Measurements from ENCODE around the gene SCD5. TPM values are rescaled to one million over a fixed set of nuclear protein-coding genes. Genes with fewer than 3 reads are reported as not detected.

Gene SCD5
- total and polyA plus RNA-seq, 2 of the 13 experiments (the other 11 are each of a cell fraction or from before 2014, with no cell fraction given) = not detected

- no peak for TF ChIP-seq ZFP41 (CRISPR knock-in tag; IDR thresholded peaks at IDR 0.05; ENCODE audit: borderline replicate concordance)
- TF ChIP-seq POLR2G (IDR thresholded peaks at IDR 0.05; ENCODE audit: low read depth, low read length) = no peak
- TF ChIP-seq MAF1 (CRISPR knock-in tag; IDR thresholded peaks at IDR 0.05; ENCODE audit: borderline replicate concordance) = no peak
- TF ChIP-seq, protein P1, sequence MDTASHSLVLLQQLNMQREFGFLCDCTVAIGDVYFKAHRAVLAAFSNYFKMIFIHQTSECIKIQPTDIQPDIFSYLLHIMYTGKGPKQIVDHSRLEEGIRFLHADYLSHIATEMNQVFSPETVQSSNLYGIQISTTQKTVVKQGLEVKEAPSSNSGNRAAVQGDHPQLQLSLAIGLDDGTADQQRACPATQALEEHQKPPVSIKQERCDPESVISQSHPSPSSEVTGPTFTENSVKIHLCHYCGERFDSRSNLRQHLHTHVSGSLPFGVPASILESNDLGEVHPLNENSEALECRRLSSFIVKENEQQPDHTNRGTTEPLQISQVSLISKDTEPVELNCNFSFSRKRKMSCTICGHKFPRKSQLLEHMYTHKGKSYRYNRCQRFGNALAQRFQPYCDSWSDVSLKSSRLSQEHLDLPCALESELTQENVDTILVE (CRISPR knock-in tag; IDR thresholded peaks at IDR 0.05) = no peak
- TF ChIP-seq SCMH1 (CRISPR knock-in tag; IDR thresholded peaks at IDR 0.05; ENCODE audit: borderline replicate concordance) = no peak
- no peak for TF ChIP-seq ZMYM3 (CRISPR knock-in tag; IDR thresholded peaks at IDR 0.05)
These were observed 175.4 kb downstream of the SCD5 start (continued) for GRCh38 chr4:82623121-82623683.

GRCh38 chr4:82621251-82621650 is 177.3 kb downstream of the SCD5 start:
- intact Hi-C loops (cut with micrococcal nuclease; ENCODE audit: unreplicated experiment) = no loop called here
- CTCF ChIA-PET (ENCODE audit: low intra/inter-chr PET ratio, low total read pairs) = no interaction called here
- POLR2A ChIA-PET = no interaction called here
- Histone ChIP-seq H3K27me3 (ENCODE audit: control insufficient read depth in 1 of 2, insufficient read depth in 2 of 2, low read length in 2 of 2) (0 out of 5 replicates have a peak, but pooled peaks cover 0 to 1% of the 10 kb centered on the region in 2 experiments), H3K9ac (ENCODE audit: insufficient read depth, low read depth, low read length) (no peak overlapping the region), H3K36me3 (replicated peaks in 1 of 2; ENCODE audit: control insufficient read depth in 1 of 2, insufficient read depth in 2 of 2, low read length in 2 of 2) (no peaks in the 10 kb centered on the region), H2AFZ (ENCODE audit: low read length) (no peak overlapping the region), H3K4me3 (replicated peaks in 1 of 3; ENCODE audit: insufficient read depth in 1 of 3, low read depth in 2 of 3, low read length in 3 of 3) (no peak overlapping the region), H3K9me3 (ENCODE audit: low read length) (no peaks in the 10 kb centered on the region), H3K4me1 (ENCODE audit: insufficient read depth, low read length) (no peaks in the 10 kb centered on the region), H3K79me2 (ENCODE audit: insufficient read depth, low read length) (no peaks in the 10 kb centered on the region), H4K20me1 (ENCODE audit: insufficient read depth, low read length) (no peaks in the 10 kb centered on the region), H3K4me2 (ENCODE audit: low read depth, low read length) (no peak overlapping the region), H3K27ac (ENCODE audit: extremely low read length, insufficient read depth, low read length) (no peak overlapping the region)
- WGBS (ENCODE audit: low lambda C conversion rate) = 43% methylated on average over 3 of the region's 3 CpGs
- FAIRE-seq (no peak), DNase-seq (ENCODE audit: low spot score) (no peak), ATAC-seq (no peak)
- TF ChIP-seq AGO2 (optimal IDR thresholded peaks at IDR 0.05; ENCODE audit: low read depth, low read length) = no peak
- no peak for TF ChIP-seq ZNF879 (CRISPR knock-in tag; IDR thresholded peaks at IDR 0.05)
- no peak for TF ChIP-seq ATM (IDR thresholded peaks at IDR 0.05; ENCODE audit: borderline replicate concordance)
- TF ChIP-seq PHF20 (CRISPR knock-in tag; IDR thresholded peaks at IDR 0.05) = no peak
- TF ChIP-seq, protein P2, sequence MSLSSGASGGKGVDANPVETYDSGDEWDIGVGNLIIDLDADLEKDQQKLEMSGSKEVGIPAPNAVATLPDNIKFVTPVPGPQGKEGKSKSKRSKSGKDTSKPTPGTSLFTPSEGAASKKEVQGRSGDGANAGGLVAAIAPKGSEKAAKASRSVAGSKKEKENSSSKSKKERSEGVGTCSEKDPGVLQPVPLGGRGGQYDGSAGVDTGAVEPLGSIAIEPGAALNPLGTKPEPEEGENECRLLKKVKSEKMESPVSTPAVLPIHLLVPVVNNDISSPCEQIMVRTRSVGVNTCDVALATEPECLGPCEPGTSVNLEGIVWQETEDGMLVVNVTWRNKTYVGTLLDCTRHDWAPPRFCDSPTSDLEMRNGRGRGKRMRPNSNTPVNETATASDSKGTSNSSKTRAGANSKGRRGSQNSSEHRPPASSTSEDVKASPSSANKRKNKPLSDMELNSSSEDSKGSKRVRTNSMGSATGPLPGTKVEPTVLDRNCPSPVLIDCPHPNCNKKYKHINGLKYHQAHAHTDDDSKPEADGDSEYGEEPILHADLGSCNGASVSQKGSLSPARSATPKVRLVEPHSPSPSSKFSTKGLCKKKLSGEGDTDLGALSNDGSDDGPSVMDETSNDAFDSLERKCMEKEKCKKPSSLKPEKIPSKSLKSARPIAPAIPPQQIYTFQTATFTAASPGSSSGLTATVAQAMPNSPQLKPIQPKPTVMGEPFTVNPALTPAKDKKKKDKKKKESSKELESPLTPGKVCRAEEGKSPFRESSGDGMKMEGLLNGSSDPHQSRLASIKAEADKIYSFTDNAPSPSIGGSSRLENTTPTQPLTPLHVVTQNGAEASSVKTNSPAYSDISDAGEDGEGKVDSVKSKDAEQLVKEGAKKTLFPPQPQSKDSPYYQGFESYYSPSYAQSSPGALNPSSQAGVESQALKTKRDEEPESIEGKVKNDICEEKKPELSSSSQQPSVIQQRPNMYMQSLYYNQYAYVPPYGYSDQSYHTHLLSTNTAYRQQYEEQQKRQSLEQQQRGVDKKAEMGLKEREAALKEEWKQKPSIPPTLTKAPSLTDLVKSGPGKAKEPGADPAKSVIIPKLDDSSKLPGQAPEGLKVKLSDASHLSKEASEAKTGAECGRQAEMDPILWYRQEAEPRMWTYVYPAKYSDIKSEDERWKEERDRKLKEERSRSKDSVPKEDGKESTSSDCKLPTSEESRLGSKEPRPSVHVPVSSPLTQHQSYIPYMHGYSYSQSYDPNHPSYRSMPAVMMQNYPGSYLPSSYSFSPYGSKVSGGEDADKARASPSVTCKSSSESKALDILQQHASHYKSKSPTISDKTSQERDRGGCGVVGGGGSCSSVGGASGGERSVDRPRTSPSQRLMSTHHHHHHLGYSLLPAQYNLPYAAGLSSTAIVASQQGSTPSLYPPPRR (CRISPR knock-in tag; IDR thresholded peaks at IDR 0.05; ENCODE audit: borderline replicate concordance) = no peak
- BruUV-seq (replicated peaks) = no TSS peak
- in situ Hi-C loops (cut with HindIII; ENCODE audit: extremely low pct_ligation_motif_present, low pct_unique_long_range_greater_than_20kb) = no loop called here
